Neural crest cell (in vitro differentiated cells): Measurements from ENCODE around the gene IL21R. TPM values are rescaled to one million over a fixed set of nuclear protein-coding genes. Genes with fewer than 3 reads are reported as not detected.

Experiments
- DNase-seq: peaks from one replicate; pipeline ENCODE4 v3.0.0; 2021; ENCODE audit warnings: low read depth, mixed read lengths, low spot score
- H3K27ac Mint-ChIP-seq: one replicate; pipeline ENCODE4 v1.8.0; 2021; ENCODE audit warnings: mild to moderate bottlenecking, mixed read lengths; ENCODE audit not compliant: unreplicated experiment
- H3K27me3 Mint-ChIP-seq: 2 replicates; pipeline ENCODE4 v1.8.0; 2021; ENCODE audit warnings: low read depth, mild to moderate bottlenecking, mixed read lengths
- H3K36me3 Mint-ChIP-seq: 2 replicates; pipeline ENCODE4 v1.8.0; 2021; ENCODE audit warnings: low read depth, mild to moderate bottlenecking, mixed read lengths
- H3K4me1 Mint-ChIP-seq: 2 replicates; pipeline ENCODE4 v1.8.0; 2021; ENCODE audit warnings: mixed read lengths
- H3K4me3 Mint-ChIP-seq: one replicate; pipeline ENCODE4 v1.8.0; 2021; ENCODE audit warnings: mild to moderate bottlenecking, mixed read lengths
- H3K9me3 Mint-ChIP-seq: 2 replicates; pipeline ENCODE4 v1.8.0; 2021; ENCODE audit warnings: mixed read lengths
- total RNA-seq: library from RNA; stranded (reverse); gene quantifications from 2 replicates; pipeline ENCODE4 v1.2.1, GENCODE V29; 2021
- TF ChIP-seq, protein P1 (sequence below): fragments of 200-600 bp; sonication (generic); conservative IDR thresholded peaks from 2 replicates; pipeline ENCODE4 v1.5.0; 2021; ENCODE audit warnings: antibody characterized with exemption, mild to moderate bottlenecking

Gene IL21R
- total RNA-seq, 1 donor from 2014 or later: 0.79 TPM

- Mint-ChIP-seq H3K27ac (no peak overlapping the region), H3K27me3 (peaks cover 6% of the 10 kb centered on the region), H3K36me3 (no peaks in the 10 kb centered on the region), H3K9me3 (peaks cover 4% of the 10 kb centered on the region), H3K4me1 (no peaks in the 10 kb centered on the region), H3K4me3 (no peak overlapping the region)
- no peak for DNase-seq
- TF ChIP-seq, protein P1, sequence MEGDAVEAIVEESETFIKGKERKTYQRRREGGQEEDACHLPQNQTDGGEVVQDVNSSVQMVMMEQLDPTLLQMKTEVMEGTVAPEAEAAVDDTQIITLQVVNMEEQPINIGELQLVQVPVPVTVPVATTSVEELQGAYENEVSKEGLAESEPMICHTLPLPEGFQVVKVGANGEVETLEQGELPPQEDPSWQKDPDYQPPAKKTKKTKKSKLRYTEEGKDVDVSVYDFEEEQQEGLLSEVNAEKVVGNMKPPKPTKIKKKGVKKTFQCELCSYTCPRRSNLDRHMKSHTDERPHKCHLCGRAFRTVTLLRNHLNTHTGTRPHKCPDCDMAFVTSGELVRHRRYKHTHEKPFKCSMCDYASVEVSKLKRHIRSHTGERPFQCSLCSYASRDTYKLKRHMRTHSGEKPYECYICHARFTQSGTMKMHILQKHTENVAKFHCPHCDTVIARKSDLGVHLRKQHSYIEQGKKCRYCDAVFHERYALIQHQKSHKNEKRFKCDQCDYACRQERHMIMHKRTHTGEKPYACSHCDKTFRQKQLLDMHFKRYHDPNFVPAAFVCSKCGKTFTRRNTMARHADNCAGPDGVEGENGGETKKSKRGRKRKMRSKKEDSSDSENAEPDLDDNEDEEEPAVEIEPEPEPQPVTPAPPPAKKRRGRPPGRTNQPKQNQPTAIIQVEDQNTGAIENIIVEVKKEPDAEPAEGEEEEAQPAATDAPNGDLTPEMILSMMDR: no peak
Measured at GRCh38 chr16:27398894-27399853, 2.8 kb upstream of the IL21R start.

- Mint-ChIP-seq H3K27me3 (peaks cover 6% of the 10 kb centered on the region), H3K4me3 (no peak overlapping the region), H3K9me3 (no peaks in the 10 kb centered on the region), H3K4me1 (no peaks in the 10 kb centered on the region), H3K27ac (no peak overlapping the region), H3K36me3 (no peaks in the 10 kb centered on the region)
- no peak for DNase-seq
- TF ChIP-seq, protein P1: no peak
Measured at GRCh38 chr16:27399969-27400368, 2.0 kb upstream of the IL21R start.

GRCh38 chr16:27400751-27401620 lies 988 bp upstream of the IL21R start:
- Mint-ChIP-seq H3K27ac (no peak overlapping the region), H3K4me1 (peaks cover under 1% of the 10 kb centered on the region), H3K27me3 (peaks cover 4% of the 10 kb centered on the region), H3K4me3 (no peak overlapping the region), H3K9me3 (no peaks in the 10 kb centered on the region), H3K36me3 (no peaks in the 10 kb centered on the region)
- no peak for DNase-seq
- TF ChIP-seq, protein P1: no peak

DNA sequence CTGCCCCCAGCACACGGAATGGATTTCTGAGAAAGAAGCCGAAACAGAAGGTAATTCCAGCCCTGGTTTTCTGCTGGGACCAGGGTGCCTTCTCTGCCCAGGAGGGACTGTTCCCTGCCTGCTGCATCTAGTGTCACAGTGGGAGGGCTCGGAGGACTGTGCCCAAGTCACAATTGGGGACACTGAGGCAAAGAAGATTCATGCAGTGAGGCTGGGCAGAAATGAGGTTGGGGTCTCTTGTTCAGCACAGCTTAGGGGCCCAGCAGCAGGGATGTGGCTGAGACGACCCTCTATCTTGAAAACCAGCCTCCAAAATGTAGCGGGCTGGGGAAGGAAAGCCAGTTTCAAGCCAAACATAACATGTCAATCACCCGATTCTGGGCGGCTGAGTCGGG lies 592 bp downstream of the IL21R start:
- peaks cover 11% of the 10 kb centered on the region for H3K4me1 Mint-ChIP-seq
- no peaks in the 10 kb centered on the region for H3K36me3 Mint-ChIP-seq
- no peak overlapping the region for H3K4me3 Mint-ChIP-seq
- no peak overlapping the region for H3K27ac Mint-ChIP-seq
- no peak for DNase-seq
- peaks cover 4% of the 10 kb centered on the region for H3K27me3 Mint-ChIP-seq
- H3K9me3 Mint-ChIP-seq: no peaks in the 10 kb centered on the region
- TF ChIP-seq, protein P1: no peak

- Mint-ChIP-seq H3K27me3 (peaks cover 4% of the 10 kb centered on the region), H3K9me3 (no peaks in the 10 kb centered on the region), H3K4me3 (no peak overlapping the region), H3K4me1 (peaks cover 14% of the 10 kb centered on the region), H3K36me3 (no peaks in the 10 kb centered on the region), H3K27ac (no peak overlapping the region)
- TF ChIP-seq, protein P1: no peak
- DNase-seq: no peak
Measured at GRCh38 chr16:27402964-27403600, 1.1 kb downstream of the IL21R start.
